ENCODE data around the gene APBA2.

DNA sequence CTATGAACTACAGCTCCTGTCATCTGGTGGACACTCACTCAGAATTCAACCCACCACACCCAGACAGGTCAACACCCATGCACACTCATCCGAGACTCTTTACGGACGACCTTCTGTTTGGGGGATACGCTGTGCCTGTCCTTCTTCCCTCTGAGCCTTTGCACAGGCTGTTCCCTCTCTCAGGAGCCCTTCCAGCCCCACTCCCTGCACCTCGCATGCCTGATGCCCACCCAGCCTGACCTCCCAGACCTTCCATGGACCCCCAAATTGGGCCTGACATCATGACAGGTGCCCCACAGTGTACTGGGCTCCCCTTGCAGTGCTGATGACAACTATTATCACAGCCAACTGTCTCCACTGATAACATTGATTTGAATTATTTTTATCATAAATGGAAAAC lies 248.0 kb downstream of the APBA2 start:
- no peak for TF ChIP-seq POLR2A (IDR thresholded peaks at IDR 0.05)
- TF ChIP-seq, protein P1, sequence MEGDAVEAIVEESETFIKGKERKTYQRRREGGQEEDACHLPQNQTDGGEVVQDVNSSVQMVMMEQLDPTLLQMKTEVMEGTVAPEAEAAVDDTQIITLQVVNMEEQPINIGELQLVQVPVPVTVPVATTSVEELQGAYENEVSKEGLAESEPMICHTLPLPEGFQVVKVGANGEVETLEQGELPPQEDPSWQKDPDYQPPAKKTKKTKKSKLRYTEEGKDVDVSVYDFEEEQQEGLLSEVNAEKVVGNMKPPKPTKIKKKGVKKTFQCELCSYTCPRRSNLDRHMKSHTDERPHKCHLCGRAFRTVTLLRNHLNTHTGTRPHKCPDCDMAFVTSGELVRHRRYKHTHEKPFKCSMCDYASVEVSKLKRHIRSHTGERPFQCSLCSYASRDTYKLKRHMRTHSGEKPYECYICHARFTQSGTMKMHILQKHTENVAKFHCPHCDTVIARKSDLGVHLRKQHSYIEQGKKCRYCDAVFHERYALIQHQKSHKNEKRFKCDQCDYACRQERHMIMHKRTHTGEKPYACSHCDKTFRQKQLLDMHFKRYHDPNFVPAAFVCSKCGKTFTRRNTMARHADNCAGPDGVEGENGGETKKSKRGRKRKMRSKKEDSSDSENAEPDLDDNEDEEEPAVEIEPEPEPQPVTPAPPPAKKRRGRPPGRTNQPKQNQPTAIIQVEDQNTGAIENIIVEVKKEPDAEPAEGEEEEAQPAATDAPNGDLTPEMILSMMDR (IDR thresholded peaks at IDR 0.05) = no peak
